ENCODE results near the gene GRID2. TPM values are rescaled to one million over a fixed set of nuclear protein-coding genes. Genes with fewer than 3 reads are reported as not detected.

The GRID2 gene
- total RNA-seq, 1 donor = not detected

DNA sequence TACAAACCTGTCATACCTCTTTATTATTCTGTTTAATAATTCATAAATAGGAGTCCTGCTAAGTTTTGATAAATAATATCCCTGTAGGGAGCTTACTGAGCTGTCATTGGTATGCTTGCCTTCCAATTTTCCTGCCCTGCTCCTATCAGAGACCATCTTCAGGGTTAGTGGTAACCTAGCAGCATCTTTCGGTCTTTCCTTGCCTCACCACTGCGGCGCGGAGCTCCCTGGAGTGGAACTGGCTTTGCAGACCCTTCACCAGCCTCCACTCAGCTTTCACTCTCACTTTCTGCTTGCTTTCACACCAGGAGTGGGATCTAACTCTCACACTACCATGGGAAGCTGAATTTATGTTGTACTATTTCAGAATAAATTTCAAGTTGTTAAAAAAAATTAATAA lies 1043.1 kb downstream of the GRID2 start:
- DNase-seq (ENCODE audit: insufficient read length, low spot score, missing footprints) = no peak
- Histone ChIP-seq H3K36me3 (ENCODE audit: insufficient read depth, low read length) (no peaks in the 10 kb centered on the region), H3K9me3 (ENCODE audit: low read depth, low read length) (peaks cover 2% of the 10 kb centered on the region), H3K4me1 (ENCODE audit: insufficient read depth, low read length) (no peaks in the 10 kb centered on the region), H4K20me1 (ENCODE audit: insufficient read depth, low read length) (no peaks in the 10 kb centered on the region), H3K27me3 (ENCODE audit: insufficient read depth, low read length) (no peaks in the 10 kb centered on the region), H3K4me3 (ENCODE audit: insufficient read depth, low read length) (no peak overlapping the region), H2AFZ (ENCODE audit: low read length) (no peak overlapping the region), H3K27ac (ENCODE audit: low read depth, low read length) (no peak overlapping the region), H3K4me2 (ENCODE audit: insufficient read depth, low read length) (no peak overlapping the region), H3K79me2 (ENCODE audit: insufficient read depth, low read length) (no peaks in the 10 kb centered on the region)
- TF ChIP-seq, protein P1, sequence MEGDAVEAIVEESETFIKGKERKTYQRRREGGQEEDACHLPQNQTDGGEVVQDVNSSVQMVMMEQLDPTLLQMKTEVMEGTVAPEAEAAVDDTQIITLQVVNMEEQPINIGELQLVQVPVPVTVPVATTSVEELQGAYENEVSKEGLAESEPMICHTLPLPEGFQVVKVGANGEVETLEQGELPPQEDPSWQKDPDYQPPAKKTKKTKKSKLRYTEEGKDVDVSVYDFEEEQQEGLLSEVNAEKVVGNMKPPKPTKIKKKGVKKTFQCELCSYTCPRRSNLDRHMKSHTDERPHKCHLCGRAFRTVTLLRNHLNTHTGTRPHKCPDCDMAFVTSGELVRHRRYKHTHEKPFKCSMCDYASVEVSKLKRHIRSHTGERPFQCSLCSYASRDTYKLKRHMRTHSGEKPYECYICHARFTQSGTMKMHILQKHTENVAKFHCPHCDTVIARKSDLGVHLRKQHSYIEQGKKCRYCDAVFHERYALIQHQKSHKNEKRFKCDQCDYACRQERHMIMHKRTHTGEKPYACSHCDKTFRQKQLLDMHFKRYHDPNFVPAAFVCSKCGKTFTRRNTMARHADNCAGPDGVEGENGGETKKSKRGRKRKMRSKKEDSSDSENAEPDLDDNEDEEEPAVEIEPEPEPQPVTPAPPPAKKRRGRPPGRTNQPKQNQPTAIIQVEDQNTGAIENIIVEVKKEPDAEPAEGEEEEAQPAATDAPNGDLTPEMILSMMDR (IDR thresholded peaks at IDR 0.05; ENCODE audit: extremely low read depth, low read depth, low read length) = no peak

DNA sequence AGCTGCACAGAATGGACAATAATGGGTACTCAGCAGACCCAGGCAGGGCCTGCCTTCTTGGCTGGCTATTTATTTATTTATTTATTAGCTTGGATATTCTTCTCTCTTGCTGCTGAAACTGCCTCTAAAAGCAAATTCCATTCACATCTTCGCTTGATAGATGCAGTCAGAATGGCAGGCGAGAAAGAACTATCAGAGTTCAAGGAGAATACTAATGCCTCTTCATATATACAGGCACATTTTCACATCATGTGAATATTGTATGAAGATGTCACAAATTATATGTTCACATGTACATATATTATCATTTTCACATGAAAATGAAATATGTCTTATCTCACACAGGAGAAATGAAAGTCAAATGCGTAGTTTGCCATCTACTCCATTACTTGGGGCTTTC lies 1045.1 kb downstream of the GRID2 start:
- TF ChIP-seq, protein P1 (IDR thresholded peaks at IDR 0.05; ENCODE audit: extremely low read depth, low read depth, low read length) = no peak

DNA sequence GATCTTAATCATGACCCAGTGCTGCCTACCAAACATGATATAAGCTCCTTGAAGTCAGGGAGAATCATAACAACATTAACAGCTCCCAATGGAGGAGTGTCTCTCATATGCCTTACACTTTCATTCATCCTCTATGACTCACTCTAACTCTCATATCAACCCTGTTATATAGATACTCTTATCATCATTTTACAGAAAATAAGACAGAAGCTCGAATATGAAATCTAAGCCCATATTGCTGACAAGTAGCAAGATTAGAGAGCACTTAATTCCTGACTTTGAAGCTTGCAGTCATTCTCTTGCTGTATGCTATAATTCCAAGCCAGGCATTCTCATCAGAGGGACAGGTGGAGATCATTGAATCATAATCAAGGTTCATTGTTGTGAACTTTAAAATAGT lies 1048.1 kb downstream of the GRID2 start:
- no peak overlapping the region for H3K4me2 ChIP-seq (ENCODE audit: insufficient read depth, low read length)
- DNase-seq (ENCODE audit: insufficient read length, low spot score, missing footprints) = no peak
- no peak overlapping the region for H3K27ac ChIP-seq (ENCODE audit: low read depth, low read length)
- peaks cover 2% of the 10 kb centered on the region for H3K9me3 ChIP-seq (ENCODE audit: low read depth, low read length)
- TF ChIP-seq, protein P1 (IDR thresholded peaks at IDR 0.05; ENCODE audit: extremely low read depth, low read depth, low read length) = no peak
- H4K20me1 ChIP-seq (ENCODE audit: insufficient read depth, low read length) = no peaks in the 10 kb centered on the region
- no peak overlapping the region for H2AFZ ChIP-seq (ENCODE audit: low read length)
- H3K4me3 ChIP-seq (ENCODE audit: insufficient read depth, low read length) = no peak overlapping the region
- no peaks in the 10 kb centered on the region for H3K27me3 ChIP-seq (ENCODE audit: insufficient read depth, low read length)
- H3K4me1 ChIP-seq (ENCODE audit: insufficient read depth, low read length) = no peaks in the 10 kb centered on the region
- H3K79me2 ChIP-seq (ENCODE audit: insufficient read depth, low read length) = no peaks in the 10 kb centered on the region
- H3K36me3 ChIP-seq (ENCODE audit: insufficient read depth, low read length) = no peaks in the 10 kb centered on the region

More for the DNA sequence above, 1045.1 kb downstream of the GRID2 start:
- no peak overlapping the region for H3K27ac ChIP-seq (ENCODE audit: low read depth, low read length)
- no peaks in the 10 kb centered on the region for H4K20me1 ChIP-seq (ENCODE audit: insufficient read depth, low read length)
- H2AFZ ChIP-seq (ENCODE audit: low read length) = no peak overlapping the region
- no peaks in the 10 kb centered on the region for H3K4me1 ChIP-seq (ENCODE audit: insufficient read depth, low read length)
- no peaks in the 10 kb centered on the region for H3K79me2 ChIP-seq (ENCODE audit: insufficient read depth, low read length)
- no peaks in the 10 kb centered on the region for H3K36me3 ChIP-seq (ENCODE audit: insufficient read depth, low read length)
- no peak overlapping the region for H3K4me3 ChIP-seq (ENCODE audit: insufficient read depth, low read length)
- H3K4me2 ChIP-seq (ENCODE audit: insufficient read depth, low read length) = no peak overlapping the region
- no peak for DNase-seq (ENCODE audit: insufficient read length, low spot score, missing footprints)
- H3K27me3 ChIP-seq (ENCODE audit: insufficient read depth, low read length) = no peaks in the 10 kb centered on the region
- H3K9me3 ChIP-seq (ENCODE audit: low read depth, low read length) = peaks cover 2% of the 10 kb centered on the region

DNA sequence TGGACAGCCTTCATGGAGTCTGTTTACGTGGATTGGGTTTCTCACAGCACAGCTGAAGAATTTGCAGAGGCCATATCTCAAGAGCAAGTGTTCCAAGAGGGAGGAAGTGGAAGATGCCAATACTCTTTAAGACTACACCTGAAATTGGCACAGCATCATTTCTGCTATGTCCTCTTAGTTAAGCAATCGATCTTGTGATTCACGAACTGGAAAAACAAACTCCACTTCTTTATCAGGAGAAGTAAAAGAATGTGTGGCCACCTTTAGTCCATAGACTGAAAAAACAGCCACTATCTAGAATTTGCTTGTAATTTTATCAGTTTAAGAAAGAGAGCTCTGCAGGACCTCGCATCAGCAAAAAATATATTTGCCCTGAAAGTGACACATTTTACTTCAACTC lies 1051.6 kb downstream of the GRID2 start:
- H3K27ac ChIP-seq (ENCODE audit: low read depth, low read length) = no peak overlapping the region

More for the DNA sequence above, 1051.6 kb downstream of the GRID2 start:
- no peaks in the 10 kb centered on the region for H3K27me3 ChIP-seq (ENCODE audit: insufficient read depth, low read length)
- peaks cover 2% of the 10 kb centered on the region for H3K9me3 ChIP-seq (ENCODE audit: low read depth, low read length)
- H3K4me2 ChIP-seq (ENCODE audit: insufficient read depth, low read length) = no peak overlapping the region
- H2AFZ ChIP-seq (ENCODE audit: low read length) = no peak overlapping the region
- no peaks in the 10 kb centered on the region for H3K79me2 ChIP-seq (ENCODE audit: insufficient read depth, low read length)
- no peak for DNase-seq (ENCODE audit: insufficient read length, low spot score, missing footprints)
- H4K20me1 ChIP-seq (ENCODE audit: insufficient read depth, low read length) = no peaks in the 10 kb centered on the region
- no peaks in the 10 kb centered on the region for H3K36me3 ChIP-seq (ENCODE audit: insufficient read depth, low read length)
- TF ChIP-seq, protein P1 (IDR thresholded peaks at IDR 0.05; ENCODE audit: extremely low read depth, low read depth, low read length) = no peak
- H3K4me1 ChIP-seq (ENCODE audit: insufficient read depth, low read length) = no peaks in the 10 kb centered on the region
- no peak overlapping the region for H3K4me3 ChIP-seq (ENCODE audit: insufficient read depth, low read length)
